ENCODE data around the gene COA1. TPM values are rescaled to one million over a fixed set of nuclear protein-coding genes. Genes with fewer than 3 reads are reported as not detected.
"Not testable (repeated sequence)": the region's sequence is repeated elsewhere in the genome, so short reads cannot be mapped to it uniquely, and the experiment has no call there.

COA1 gene
- total RNA-seq, 4 donors from 2014 or later = 20.6 to 48.9 (median 33.2) TPM

DNA sequence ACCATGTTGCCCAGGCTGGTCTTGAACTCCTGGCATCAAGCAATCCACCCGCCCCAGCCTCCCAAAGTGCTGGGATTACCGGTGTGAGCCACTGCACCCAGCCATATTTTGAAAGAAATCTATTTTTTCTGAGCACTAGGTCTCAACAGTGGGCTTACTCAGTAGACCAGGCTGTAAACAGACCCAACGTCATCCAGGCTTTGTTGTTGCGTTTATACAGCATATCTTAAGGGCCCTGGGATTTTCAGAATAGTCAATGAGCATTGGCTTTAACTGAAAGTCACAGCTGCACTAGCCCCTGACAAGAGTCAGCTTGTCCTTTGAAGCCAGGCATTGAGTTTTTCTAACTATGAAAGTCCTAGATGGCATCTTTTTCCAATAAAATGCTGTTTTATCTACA, 96.6 kb downstream of the COA1 start:
- no peak for ATAC-seq
- H3K36me3 ChIP-seq = peaks cover 0 to 59% of the 10 kb centered on the region in 2 donors
- 92 to 98% methylated on average over 4 of the region's 4 CpGs for WGBS, 2 donors (ENCODE audit: low coverage in 1 of 2)

DNA sequence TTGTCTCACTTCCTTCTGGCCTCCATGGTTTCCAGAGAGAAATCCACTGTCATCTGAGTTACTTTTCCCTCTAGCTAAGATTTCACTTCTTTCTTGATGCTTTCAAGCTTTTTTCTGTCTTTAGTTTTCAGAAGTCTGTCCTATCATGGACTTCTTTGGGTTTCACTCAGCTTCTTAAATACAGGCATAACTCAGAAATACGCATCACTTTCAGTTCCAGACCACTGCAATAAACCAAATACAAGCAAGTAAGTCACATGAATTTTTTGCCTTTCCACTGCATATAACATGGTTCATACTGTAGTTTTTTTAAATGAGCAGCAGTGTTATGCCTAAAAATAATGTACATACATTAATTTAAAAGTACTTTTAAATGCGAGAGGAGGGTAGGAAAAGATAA, 97.8 kb downstream of the COA1 start:
- whole genome bisulfite sequencing, 2 donors (ENCODE audit: low coverage in 1 of 2) = 91 to 100% methylated on average over 2 of the region's 2 CpGs
- peaks cover 0 to 55% of the 10 kb centered on the region in 2 donors for H3K36me3 ChIP-seq
- ATAC-seq = no peak
- H3K27ac ChIP-seq = no peak overlapping the region
- no peaks in the 10 kb centered on the region for H3K9me3 ChIP-seq
- no peaks in the 10 kb centered on the region for H3K27me3 ChIP-seq
- peaks cover 0 to 14% (median 0%) of the 10 kb centered on the region in 3 donors for H3K4me1 ChIP-seq
- TF ChIP-seq, protein P1, sequence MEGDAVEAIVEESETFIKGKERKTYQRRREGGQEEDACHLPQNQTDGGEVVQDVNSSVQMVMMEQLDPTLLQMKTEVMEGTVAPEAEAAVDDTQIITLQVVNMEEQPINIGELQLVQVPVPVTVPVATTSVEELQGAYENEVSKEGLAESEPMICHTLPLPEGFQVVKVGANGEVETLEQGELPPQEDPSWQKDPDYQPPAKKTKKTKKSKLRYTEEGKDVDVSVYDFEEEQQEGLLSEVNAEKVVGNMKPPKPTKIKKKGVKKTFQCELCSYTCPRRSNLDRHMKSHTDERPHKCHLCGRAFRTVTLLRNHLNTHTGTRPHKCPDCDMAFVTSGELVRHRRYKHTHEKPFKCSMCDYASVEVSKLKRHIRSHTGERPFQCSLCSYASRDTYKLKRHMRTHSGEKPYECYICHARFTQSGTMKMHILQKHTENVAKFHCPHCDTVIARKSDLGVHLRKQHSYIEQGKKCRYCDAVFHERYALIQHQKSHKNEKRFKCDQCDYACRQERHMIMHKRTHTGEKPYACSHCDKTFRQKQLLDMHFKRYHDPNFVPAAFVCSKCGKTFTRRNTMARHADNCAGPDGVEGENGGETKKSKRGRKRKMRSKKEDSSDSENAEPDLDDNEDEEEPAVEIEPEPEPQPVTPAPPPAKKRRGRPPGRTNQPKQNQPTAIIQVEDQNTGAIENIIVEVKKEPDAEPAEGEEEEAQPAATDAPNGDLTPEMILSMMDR (IDR thresholded peaks at IDR 0.05) = no peak
- no peak for TF ChIP-seq POLR2A (IDR thresholded peaks at IDR 0.05)
- TF ChIP-seq EP300 (IDR thresholded peaks at IDR 0.05) = no peak
- no peak for TF ChIP-seq POLR2AphosphoS5 (IDR thresholded peaks at IDR 0.05)
- H3K4me3 ChIP-seq = no peak overlapping the region

More for the DNA sequence above, 96.6 kb downstream of the COA1 start:
- TF ChIP-seq, protein P1 (IDR thresholded peaks at IDR 0.05) = no peak
- TF ChIP-seq EP300 (IDR thresholded peaks at IDR 0.05) (no peak), POLR2A (IDR thresholded peaks at IDR 0.05) (no peak), POLR2AphosphoS5 (IDR thresholded peaks at IDR 0.05) (no peak)
- Histone ChIP-seq H3K9me3 (no peaks in the 10 kb centered on the region), H3K27me3 (no peaks in the 10 kb centered on the region), H3K4me3 (no peak overlapping the region), H3K27ac (no peak overlapping the region), H3K4me1 (peaks cover 0 to 20% (median 0%) of the 10 kb centered on the region in 3 donors)

DNA sequence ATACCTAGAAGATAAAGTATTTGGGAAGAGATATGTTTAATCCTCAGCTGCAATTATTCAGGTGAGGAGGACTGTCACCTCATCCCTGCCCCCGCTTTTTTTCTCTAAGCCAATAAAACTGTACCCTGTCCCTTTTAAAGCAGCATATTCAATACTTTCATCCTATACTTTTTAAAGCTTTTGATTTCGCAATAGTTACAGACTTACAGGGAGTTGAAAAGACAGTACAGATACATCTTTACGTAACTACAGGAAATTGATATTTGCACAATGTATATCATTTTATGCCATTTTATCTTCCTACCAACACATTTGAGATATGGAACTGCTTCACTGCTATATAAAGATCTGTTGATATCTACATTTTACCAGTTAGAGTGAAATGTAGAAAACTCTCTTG, 98.8 kb downstream of the COA1 start:
- TF ChIP-seq, protein P1 (IDR thresholded peaks at IDR 0.05) = no peak
- no peak for TF ChIP-seq POLR2A (IDR thresholded peaks at IDR 0.05)
- TF ChIP-seq POLR2AphosphoS5 (IDR thresholded peaks at IDR 0.05) = no peak
- TF ChIP-seq EP300 (IDR thresholded peaks at IDR 0.05) = no peak
- ATAC-seq = no peak
- H3K27me3 ChIP-seq = no peaks in the 10 kb centered on the region
- 78 to 82% methylated on average over 3 of the region's 3 CpGs for WGBS, 2 donors (ENCODE audit: low coverage in 1 of 2)
- H3K9me3 ChIP-seq = no peaks in the 10 kb centered on the region
- H3K36me3 ChIP-seq = peaks cover 0 to 57% of the 10 kb centered on the region in 2 donors
- H3K4me3 ChIP-seq = no peak overlapping the region
- no peak overlapping the region for H3K27ac ChIP-seq
- H3K4me1 ChIP-seq = peaks cover 0 to 3% (median 0%) of the 10 kb centered on the region in 3 donors

DNA sequence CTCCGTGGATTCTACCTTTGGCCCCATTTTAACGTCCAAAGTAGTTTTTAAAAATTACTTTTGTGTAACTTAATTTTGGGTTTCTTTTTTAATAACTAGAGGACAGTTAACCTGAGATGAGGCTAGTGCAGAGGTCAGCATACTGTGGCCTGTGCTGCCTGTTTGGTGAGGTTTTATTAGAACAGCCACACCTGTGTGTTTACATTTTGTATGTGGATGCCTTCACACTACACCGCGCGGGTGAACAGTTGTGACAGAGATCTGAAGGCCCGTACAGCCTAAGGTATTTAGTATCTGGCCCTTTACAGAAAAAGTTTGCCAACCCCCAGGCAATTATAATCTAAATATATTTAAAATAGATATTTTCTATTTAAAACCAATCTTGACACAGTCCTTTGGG, 99.5 kb downstream of the COA1 start:
- peaks cover 2 to 61% of the 10 kb centered on the region in 2 donors for H3K36me3 ChIP-seq
- TF ChIP-seq, protein P1 (IDR thresholded peaks at IDR 0.05) = no peak
- TF ChIP-seq POLR2AphosphoS5 (IDR thresholded peaks at IDR 0.05) (no peak), POLR2A (IDR thresholded peaks at IDR 0.05) (no peak), EP300 (IDR thresholded peaks at IDR 0.05) (no peak)
- ATAC-seq = no peak

DNA sequence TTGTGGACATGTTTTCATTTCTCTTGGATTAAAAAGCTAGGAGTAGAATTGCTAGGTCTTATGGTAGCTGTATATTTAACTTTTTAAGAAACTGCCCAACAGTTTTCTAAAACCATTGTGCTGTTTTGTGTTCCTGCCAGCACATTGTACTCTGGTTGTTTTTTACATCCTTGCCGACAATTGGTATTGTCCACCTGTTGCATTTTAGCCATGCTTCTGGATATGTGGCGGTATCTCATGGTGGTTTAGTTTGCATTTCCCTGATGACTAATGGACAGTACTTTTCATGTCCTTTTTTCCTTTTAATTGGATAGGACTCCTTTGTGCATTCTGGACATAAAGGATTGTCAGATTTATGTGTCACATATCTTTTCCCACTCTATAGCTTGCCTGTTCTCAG, 100.9 kb downstream of the COA1 start:
- Histone ChIP-seq H3K27ac (no peak overlapping the region), H3K4me3 (no peak overlapping the region), H3K36me3 (peaks cover 6 to 60% of the 10 kb centered on the region in 2 donors), H3K27me3 (no peaks in the 10 kb centered on the region), H3K9me3 (no peaks in the 10 kb centered on the region), H3K4me1 (no peaks in the 10 kb centered on the region)
- WGBS, 2 donors (ENCODE audit: low coverage in 1 of 2) = 94 to 100% methylated on average over 2 of the region's 2 CpGs
- TF ChIP-seq POLR2A (IDR thresholded peaks at IDR 0.05) (no peak), POLR2AphosphoS5 (IDR thresholded peaks at IDR 0.05) (no peak), EP300 (IDR thresholded peaks at IDR 0.05) (no peak)
- TF ChIP-seq, protein P1 (IDR thresholded peaks at IDR 0.05) = no peak
- no peak for ATAC-seq

More for the DNA sequence above, 99.5 kb downstream of the COA1 start:
- no peak overlapping the region for H3K4me3 ChIP-seq
- H3K4me1 ChIP-seq = no peaks in the 10 kb centered on the region
- H3K27me3 ChIP-seq = no peaks in the 10 kb centered on the region
- H3K27ac ChIP-seq = no peak overlapping the region
- no peaks in the 10 kb centered on the region for H3K9me3 ChIP-seq
- WGBS, 2 donors (ENCODE audit: low coverage in 1 of 2) = 92 to 96% methylated on average over 4 to 6 of the region's 6 CpGs

DNA sequence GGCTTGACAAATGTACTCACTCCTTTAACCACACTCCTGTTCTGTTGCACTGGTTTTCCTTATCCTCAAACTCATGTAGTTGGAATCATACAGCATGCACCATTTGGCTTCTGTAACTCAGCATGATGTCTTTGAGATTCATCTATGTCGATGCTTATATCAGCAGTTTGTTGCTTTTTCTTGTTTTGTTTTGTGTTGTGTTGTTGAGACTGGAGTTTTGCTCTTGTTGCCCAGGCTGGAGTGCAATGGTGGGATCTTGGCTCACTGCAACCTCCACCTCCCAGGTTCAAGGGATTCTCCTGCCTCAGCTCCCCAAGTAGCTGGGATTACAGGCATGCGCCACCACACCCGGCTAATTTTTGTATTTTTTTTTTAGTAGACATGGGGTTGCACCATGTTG, 101.5 kb downstream of the COA1 start:
- H3K9me3 ChIP-seq, H3K4me1 ChIP-seq, H3K27me3 ChIP-seq, ATAC-seq, H3K4me3 ChIP-seq, H3K27ac ChIP-seq: not testable (repeated sequence)
- H3K36me3 ChIP-seq = peaks cover 6 to 54% of the 10 kb centered on the region in 2 donors
- WGBS, 2 donors (ENCODE audit: low coverage in 1 of 2) = 67 to 95% methylated on average over 1 to 2 of the region's 3 CpGs

All from gastroesophageal sphincter (tissue), 4 donors.